Measurements from ENCODE around the gene DPEP2NB. TPM values are rescaled to one million over a fixed set of nuclear protein-coding genes. Genes with fewer than 3 reads are reported as not detected.

DPEP2NB gene
- total and polyA plus RNA-seq, 9 donors: not detected

- intact Hi-C loops (cut with DNase I): loop anchor here in 3 of 4 donors (2.0 to 10.0 kb wide), 5 partner anchors 50 to 240 kb away; no protein-coding TSS in a partner anchor
- WGBS, 3 donors: 63 to 83% (median 63%) methylated on average over 11 to 20 of the region's 20 CpGs
- DNase-seq: no peak
- H3K27ac ChIP-seq: no peak overlapping the region
- no peak overlapping the region for H3K4me3 ChIP-seq
- no peak for TF ChIP-seq CTCF (IDR thresholded peaks at IDR 0.05)
- TF ChIP-seq POLR2A (IDR thresholded peaks at IDR 0.05): no peak
- TF ChIP-seq EP300 (IDR thresholded peaks at IDR 0.05): no peak
- H3K27me3 ChIP-seq: no peaks in the 10 kb centered on the region
- no peaks in the 10 kb centered on the region for H3K36me3 ChIP-seq
- no peaks in the 10 kb centered on the region for H3K9me3 ChIP-seq
- peaks cover 2% of the 10 kb centered on the region for H3K4me1 ChIP-seq (ENCODE audit: insufficient read depth)
These were observed 23.0 kb downstream of the DPEP2NB start for GRCh38 chr16:67992661-67993206.

GRCh38 chr16:67990018-67990386 lies 25.7 kb downstream of the DPEP2NB start:
- no peak for TF ChIP-seq CTCF (IDR thresholded peaks at IDR 0.05)
- TF ChIP-seq EP300 (IDR thresholded peaks at IDR 0.05): no peak
- TF ChIP-seq POLR2A (IDR thresholded peaks at IDR 0.05): no peak
- WGBS, 3 donors: 76 to 78% (median 78%) methylated on average over 6 of the region's 6 CpGs
- DNase-seq: no peak
- Histone ChIP-seq H3K4me1 (ENCODE audit: insufficient read depth) (peaks cover 2% of the 10 kb centered on the region), H3K4me3 (no peak overlapping the region), H3K9me3 (no peaks in the 10 kb centered on the region), H3K27me3 (no peaks in the 10 kb centered on the region), H3K27ac (no peak overlapping the region), H3K36me3 (no peaks in the 10 kb centered on the region)
- intact Hi-C loops (cut with DNase I): loop anchor here in 3 of 4 donors (5.0 to 10.0 kb wide), 4 partner anchors 52 to 242 kb away; no protein-coding TSS in a partner anchor

GRCh38 chr16:67989322-67990017 lies 26.2 kb downstream of the DPEP2NB start:
- DNase-seq: no peak
- H3K27me3 ChIP-seq: no peaks in the 10 kb centered on the region
- no peaks in the 10 kb centered on the region for H3K9me3 ChIP-seq
- peaks cover 2% of the 10 kb centered on the region for H3K4me1 ChIP-seq (ENCODE audit: insufficient read depth)
- 84 to 88% (median 84%) methylated on average over 8 of the region's 8 CpGs for WGBS, 3 donors
- H3K4me3 ChIP-seq: no peak overlapping the region
- no peak overlapping the region for H3K27ac ChIP-seq
- H3K36me3 ChIP-seq: no peaks in the 10 kb centered on the region
- intact Hi-C loops (cut with DNase I): loop anchor here in 3 of 4 donors (5.0 to 10.0 kb wide), 4 partner anchors 53 to 243 kb away; no protein-coding TSS in a partner anchor
- TF ChIP-seq POLR2A (IDR thresholded peaks at IDR 0.05): no peak
- TF ChIP-seq EP300 (IDR thresholded peaks at IDR 0.05): no peak
- no peak for TF ChIP-seq CTCF (IDR thresholded peaks at IDR 0.05)

- 84 to 93% (median 88%) methylated on average over 3 of the region's 3 CpGs for WGBS, 3 donors
- Histone ChIP-seq H3K4me3 (no peak overlapping the region), H3K36me3 (no peaks in the 10 kb centered on the region), H3K27me3 (no peaks in the 10 kb centered on the region), H3K9me3 (no peaks in the 10 kb centered on the region), H3K4me1 (ENCODE audit: insufficient read depth) (peaks cover 2% of the 10 kb centered on the region), H3K27ac (no peak overlapping the region)
- DNase-seq: no peak
- intact Hi-C loops (cut with DNase I): no loop called here
- TF ChIP-seq POLR2A (IDR thresholded peaks at IDR 0.05) (no peak), EP300 (IDR thresholded peaks at IDR 0.05) (no peak), CTCF (IDR thresholded peaks at IDR 0.05) (no peak)
These were observed 27.0 kb downstream of the DPEP2NB start for GRCh38 chr16:67988675-67989074.

Data from ovary (tissue), 9 donors.